B cell (primary cell): ENCODE measurements around the gene SLC2A10. TPM values are rescaled to one million over a fixed set of nuclear protein-coding genes. Genes with fewer than 3 reads are reported as not detected.

Source experiments
- ATAC-seq: fragments of 200-7000 bp; cut with Tn5 transposase; one replicate; pipeline ENCODE4 v1.10.0; 2021; ENCODE audit warnings: low read depth, mild to moderate bottlenecking, moderate number of reproducible peaks, moderate library complexity
- CTCF ChIA-PET: fragments of 350-600 bp; sonication (Branson Sonifier 250); formaldehyde crosslinking; loops from one replicate; lab custom pipeline; 2021; ENCODE audit warnings: antibody characterized with exemption, inconsistent platforms; lab: Charles Lee
- POLR2A ChIA-PET: fragments of 350-600 bp; sonication (Branson Sonifier 250); formaldehyde crosslinking; loops from one replicate; lab custom pipeline; 2021; ENCODE audit warnings: antibody characterized with exemption; lab: Charles Lee
- DNase-seq: peaks from one replicate; pipeline ENCODE4 v3.0.0; 2013
- H2AFZ ChIP-seq: 2 replicates; pipeline ENCODE4 v1.6.1; 2012; ENCODE audit warnings: mild to moderate bottlenecking, low read depth, low read length; ENCODE audit not compliant: insufficient read depth, poor library complexity, severe bottlenecking
- H3K27ac ChIP-seq, 2 donors: 1 replicate in 1 of 2; 2 replicates in 1 of 2; pipeline ENCODE4 v1.5.1; 2012 to 2013; ENCODE audit warnings: low read length in 2 of 2, mild to moderate bottlenecking in 2 of 2, moderate library complexity in 1 of 2
- H3K27me3 ChIP-seq, 4 experiments: fragments of 200-600 bp in 1 of 4; sonication (generic) in 1 of 4; replicated peaks in 1 of 4; 1 replicate in 2 of 4; 2 replicates in 2 of 4; pipeline versions ENCODE4 v1.6.1 to v1.7.0; 2013 to 2016; ENCODE audit warnings: low read length in 3 of 4, mild to moderate bottlenecking in 2 of 4, mixed read lengths in 1 of 4, moderate library complexity in 1 of 4; ENCODE audit not compliant: insufficient read depth in 4 of 4, control insufficient read depth in 3 of 4; ENCODE audit errors: control extremely low read depth in 1 of 4
- H3K36me3 ChIP-seq, 2 experiments: replicated peaks in 1 of 2; 1 replicate in 1 of 2; 2 replicates in 1 of 2; pipeline versions ENCODE4 v1.6.1 to v1.7.1; 2013; ENCODE audit warnings: low read length in 1 of 2; ENCODE audit not compliant: insufficient read depth in 2 of 2, control insufficient read depth in 1 of 2; ENCODE audit errors: control extremely low read depth in 1 of 2, extremely low read depth in 1 of 2
- H3K4me1 ChIP-seq, 2 donors: fragments of 200-600 bp in 1 of 2; sonication (generic) in 1 of 2; 1 replicate in 1 of 2; 2 replicates in 1 of 2; pipeline versions ENCODE4 v1.5.1 to v1.6.1; 2013 to 2017; ENCODE audit warnings: low read length in 2 of 2; ENCODE audit not compliant: control insufficient read depth in 2 of 2, insufficient read depth in 2 of 2
- H3K4me2 ChIP-seq: replicated peaks from 2 replicates; pipeline ENCODE3; 2012; ENCODE audit warnings: mild to moderate bottlenecking, low read depth, low read length; ENCODE audit not compliant: poor library complexity, severe bottlenecking
- H3K4me3 ChIP-seq, 5 experiments: fragments of 200-600 bp in 1 of 5; sonication (generic) in 1 of 5; 1 replicate in 3 of 5; 2 replicates in 2 of 5; pipeline versions ENCODE4 v1.5.1 to v1.7.0; 2011 to 2016; ENCODE audit warnings: low read length in 4 of 5, mild to moderate bottlenecking in 4 of 5, low read depth in 2 of 5, control low read depth in 1 of 5, moderate library complexity in 1 of 5; ENCODE audit not compliant: insufficient read depth in 1 of 5; ENCODE audit errors: control extremely low read depth in 1 of 5, extremely low read depth in 1 of 5
- H3K79me2 ChIP-seq: fragments of 200-600 bp; sonication (generic); one replicate; pipeline ENCODE4 v1.6.0; 2016; ENCODE audit warnings: low read length; ENCODE audit not compliant: control insufficient read depth, insufficient read depth
- H3K9ac ChIP-seq: fragments of 200-600 bp; sonication (generic); 2 replicates; pipeline ENCODE4 v1.6.1; 2017; ENCODE audit warnings: mild to moderate bottlenecking, low read length, moderate library complexity
- H3K9me3 ChIP-seq, 3 donors: one replicate each; pipeline versions ENCODE4 v1.6.1 to v1.7.1; 2013; ENCODE audit warnings: low read length in 2 of 3; ENCODE audit not compliant: control insufficient read depth in 2 of 3, insufficient read depth in 1 of 3; ENCODE audit errors: control extremely low read depth in 1 of 3
- H4K20me1 ChIP-seq: 2 replicates; pipeline ENCODE4 v1.6.0; 2012; ENCODE audit warnings: mild to moderate bottlenecking, low read length; ENCODE audit not compliant: insufficient read depth, control insufficient read depth, poor library complexity, severe bottlenecking
- H3K27ac Mint-ChIP-seq: one replicate; pipeline ENCODE4 v1.8.0; 2021; ENCODE audit warnings: mixed read lengths
- H3K27me3 Mint-ChIP-seq: one replicate; pipeline ENCODE4 v1.8.0; 2021; ENCODE audit warnings: mixed read lengths
- H3K4me1 Mint-ChIP-seq: one replicate; pipeline ENCODE4 v1.8.0; 2021; ENCODE audit warnings: mixed read lengths
- H3K4me3 Mint-ChIP-seq: one replicate; pipeline ENCODE4 v1.8.0; 2021; ENCODE audit warnings: mixed read lengths
- H3K9me3 Mint-ChIP-seq: one replicate; pipeline ENCODE4 v1.8.0; 2022; ENCODE audit warnings: mixed read lengths; ENCODE audit not compliant: insufficient read depth
- CTCF ChIP-seq: fragments of 200-600 bp; IDR thresholded peaks from one replicate; pipeline ENCODE4 v1.8.0; 2022; ENCODE audit warnings: antibody characterized with exemption, mild to moderate bottlenecking
- EZH2 ChIP-seq: IDR thresholded peaks from 2 replicates; pipeline ENCODE4 v1.6.1; 2012; ENCODE audit warnings: borderline replicate concordance, low read depth, mild to moderate bottlenecking, moderate library complexity, low read length; ENCODE audit not compliant: insufficient read depth, poor library complexity, severe bottlenecking
- WGBS: methylation state at CpG from one replicate; pipeline ENCODE4 v1.1.5; 2013; ENCODE audit warnings: missing lambda C conversion rate; ENCODE audit not compliant: insufficient coverage; 5-methylcytosine and 5-hydroxymethylcytosine counted together
- intact Hi-C: fragments of 100-400 bp; cut with micrococcal nuclease; formaldehyde crosslinking; loops from one replicate; pipeline ENCODE4 v1.10.0; 2022
- polyA plus RNA-seq: library from polyadenylated mRNA; depleted of rRNA; stranded (reverse); fragments of >200 nt; gene quantifications from 2 replicates; pipeline ENCODE4 v1.2.3, GENCODE V29; 2012
- total RNA-seq, 2 donors: library from RNA; stranded (reverse); fragments of 120-200 nt in 1 of 2; gene quantifications; 1 replicate in 1 of 2; 2 replicates in 1 of 2; pipeline versions ENCODE4 v1.2.3 to v1.2.4, GENCODE V29; 2013 to 2022

SLC2A10 gene
- total and polyA plus RNA-seq, 2 donors (not counting 1 experiment from before 2014, with no cell fraction given) = not detected

GRCh38 chr20:46708172-46708860 lies 1.1 kb upstream of the SLC2A10 start:
- no peaks in the 10 kb centered on the region for H3K36me3 ChIP-seq
- H3K9me3 Mint-ChIP-seq = peaks cover 2% of the 10 kb centered on the region
- no peaks in the 10 kb centered on the region for H4K20me1 ChIP-seq
- H3K9me3 ChIP-seq = peaks cover 1 to 7% (median 2%) of the 10 kb centered on the region in 3 donors
- no peak overlapping the region for H3K27ac Mint-ChIP-seq
- no peak for DNase-seq
- no peak overlapping the region for H3K4me3 ChIP-seq
- H3K27me3 ChIP-seq = peaks cover 0 to 39% (median 16%) of the 10 kb centered on the region in 4 experiments
- no peaks in the 10 kb centered on the region for H3K79me2 ChIP-seq
- WGBS = 75% methylated on average over 7 of the region's 8 CpGs
- peaks cover 6 to 16% of the 10 kb centered on the region in 2 donors for H3K4me1 ChIP-seq
- H3K4me1 Mint-ChIP-seq = peaks cover 11% of the 10 kb centered on the region
- POLR2A ChIA-PET = no interaction called here
- H3K27me3 Mint-ChIP-seq = peaks cover 59% of the 10 kb centered on the region
- H2AFZ ChIP-seq = no peak overlapping the region
- TF ChIP-seq EZH2 (no peak), CTCF (no peak)
- intact Hi-C loops = no loop called here
- H3K4me3 Mint-ChIP-seq = peak overlapping the region; percentile 9
- CTCF ChIA-PET = no interaction called here
- no peak overlapping the region for H3K27ac ChIP-seq
- no peak overlapping the region for H3K4me2 ChIP-seq
- ATAC-seq = no peak
- no peak overlapping the region for H3K9ac ChIP-seq

GRCh38 chr20:46709055-46709458 lies 392 bp upstream of the SLC2A10 start:
- no peaks in the 10 kb centered on the region for H3K79me2 ChIP-seq
- H4K20me1 ChIP-seq = no peaks in the 10 kb centered on the region
- intact Hi-C loops = no loop called here
- H3K4me2 ChIP-seq = peak overlapping the region; percentile 73
- ChIA-PET POLR2A (no interaction called here), CTCF (no interaction called here)
- H3K4me3 ChIP-seq = no peak overlapping the region
- 72% methylated on average over 9 of the region's 13 CpGs for WGBS
- peaks cover 6 to 16% of the 10 kb centered on the region in 2 donors for H3K4me1 ChIP-seq
- H3K27me3 Mint-ChIP-seq = peaks cover 56% of the 10 kb centered on the region
- peaks cover 0 to 41% (median 16%) of the 10 kb centered on the region in 4 experiments for H3K27me3 ChIP-seq
- TF ChIP-seq CTCF (no peak), EZH2 (no peak)
- no peak overlapping the region for H3K27ac Mint-ChIP-seq
- peaks cover 11% of the 10 kb centered on the region for H3K4me1 Mint-ChIP-seq
- H2AFZ ChIP-seq = peak overlapping the region; percentile 42
- H3K9me3 ChIP-seq = peaks cover 1 to 7% (median 2%) of the 10 kb centered on the region in 3 donors
- peaks cover 2% of the 10 kb centered on the region for H3K9me3 Mint-ChIP-seq
- H3K27ac ChIP-seq = no peak overlapping the region
- no peaks in the 10 kb centered on the region for H3K36me3 ChIP-seq
- no peak for DNase-seq
- no peak for ATAC-seq
- no peak overlapping the region for H3K9ac ChIP-seq
- peak overlapping the region; percentile 63 for H3K4me3 Mint-ChIP-seq
